Keratinocyte (primary cell): ENCODE results near the gene MIA3. TPM values are rescaled to one million over a fixed set of nuclear protein-coding genes. Genes with fewer than 3 reads are reported as not detected.
A peak's percentile ranks its signal among the peaks of the same experiment; 100 is the strongest.

Source experiments
- DNase-seq: peaks from one replicate; pipeline ENCODE4 v3.0.0-alpha.2; 2011; ENCODE audit warnings: low read depth, missing footprints, low spot score
- FAIRE-seq: peaks from 2 replicates; lab custom pipeline; 2011; peaks lifted over from hg19 to GRCh38; lab: Jason Lieb, UNC
- H2AFZ ChIP-seq: 2 replicates; pipeline ENCODE4 v1.6.0; 2012; ENCODE audit warnings: low read length, control low read depth, inconsistent platforms; ENCODE audit not compliant: control insufficient read depth
- H3K27ac ChIP-seq: 2 replicates; pipeline ENCODE4 v1.5.1; 2011; ENCODE audit warnings: low read length; ENCODE audit not compliant: control insufficient read depth, insufficient read depth
- H3K27me3 ChIP-seq: 3 replicates; pipeline ENCODE4 v1.6.0; 2011; ENCODE audit warnings: low read length; ENCODE audit not compliant: control insufficient read depth, insufficient read depth; ENCODE audit errors: extremely low read depth
- H3K36me3 ChIP-seq, 2 experiments: 2 replicates in 1 of 2; 3 replicates in 1 of 2; pipeline ENCODE4 v1.5.1; 2011; ENCODE audit warnings: low read length in 2 of 2, mild to moderate bottlenecking in 1 of 2; ENCODE audit not compliant: control insufficient read depth in 2 of 2, insufficient read depth in 2 of 2; ENCODE audit errors: extremely low read depth in 1 of 2
- H3K4me1 ChIP-seq: 3 replicates; pipeline ENCODE4 v1.5.1; 2011; ENCODE audit warnings: low read length; ENCODE audit not compliant: control insufficient read depth, insufficient read depth; ENCODE audit errors: extremely low read depth
- H3K4me2 ChIP-seq: 3 replicates; pipeline ENCODE4 v1.6.0; 2011; ENCODE audit warnings: low read depth, low read length; ENCODE audit not compliant: control insufficient read depth, insufficient read depth; ENCODE audit errors: extremely low read depth
- H3K4me3 ChIP-seq, 3 experiments: fragments of 200-600 bp in 1 of 3; sonication (generic) in 1 of 3; 2 replicates in 2 of 3; 3 replicates in 1 of 3; pipeline ENCODE4 v1.5.1; 2011 to 2016; ENCODE audit warnings: low read length in 3 of 3, mild to moderate bottlenecking in 3 of 3, control low read depth in 2 of 3, inconsistent platforms in 1 of 3, low read depth in 1 of 3, mixed read lengths in 1 of 3, mixed run types in 1 of 3, moderate library complexity in 1 of 3; ENCODE audit not compliant: control insufficient read depth in 2 of 3, insufficient read depth in 2 of 3; ENCODE audit errors: extremely low read depth in 1 of 3
- H3K79me2 ChIP-seq: 2 replicates; pipeline ENCODE4 v1.6.0; 2012; ENCODE audit warnings: low read length; ENCODE audit not compliant: control insufficient read depth, insufficient read depth
- H3K9ac ChIP-seq: 3 replicates; pipeline ENCODE4 v1.6.0; 2011; ENCODE audit warnings: low read length; ENCODE audit not compliant: control insufficient read depth, insufficient read depth; ENCODE audit errors: extremely low read depth
- H3K9me1 ChIP-seq: 3 replicates; pipeline ENCODE4 v1.6.0; 2011; ENCODE audit warnings: low read length; ENCODE audit not compliant: control insufficient read depth, insufficient read depth; ENCODE audit errors: extremely low read depth
- H3K9me3 ChIP-seq: 2 replicates; pipeline ENCODE4 v1.5.1; 2012; ENCODE audit warnings: low read depth, low read length; ENCODE audit not compliant: control insufficient read depth
- H4K20me1 ChIP-seq: 3 replicates; pipeline ENCODE4 v1.6.0; 2011; ENCODE audit warnings: low read length; ENCODE audit not compliant: control insufficient read depth, insufficient read depth; ENCODE audit errors: extremely low read depth
- CTCF ChIP-seq, 3 experiments: IDR thresholded peaks in 1 of 3; conservative IDR thresholded peaks in 1 of 3; optimal IDR thresholded peaks in 1 of 3; 2 replicates in 2 of 3; 3 replicates in 1 of 3; pipeline versions ENCODE3 to v1.5.1; 2011; ENCODE audit warnings: low read length in 3 of 3, mild to moderate bottlenecking in 3 of 3, moderate library complexity in 2 of 3, control low read depth in 1 of 3, inconsistent platforms in 1 of 3; ENCODE audit not compliant: insufficient read depth in 2 of 3; ENCODE audit errors: extremely low read depth in 1 of 3
- EZH2 ChIP-seq: IDR thresholded peaks from one replicate; pipeline ENCODE4 v1.6.1; 2012; ENCODE audit warnings: inconsistent platforms, mild to moderate bottlenecking, low read length, moderate library complexity
- dilution Hi-C: fragments of 300-500 bp; cut with MboI; formaldehyde crosslinking; loops from one replicate; pipeline ENCODE4 v1.7.0; 2020; ENCODE audit warnings: low sequenced_read_pairs; ENCODE audit not compliant: extremely low pct_ligation_motif_present
- polyA plus RNA-seq, 5 experiments: library from polyadenylated mRNA; depleted of rRNA in 3 of 5; stranded (reverse) in 3 of 5; stranded (forward) in 1 of 5; unstranded in 1 of 5; fragments of >200 nt; gene quantifications; 1 replicate in 1 of 5; 2 replicates in 3 of 5; 3 replicates in 1 of 5; pipeline versions ENCODE4 v1.2.1 to v1.2.3, GENCODE V29; 2011 to 2012; ENCODE audit warnings: missing spikeins in 2 of 5, low read depth in 1 of 5, low replicate concordance in 1 of 5

MIA3 gene
- polyA plus RNA-seq, 1 donor (not counting 4 experiments of a cell fraction or from before 2014, with no cell fraction given) = 29.4 TPM

GRCh38 chr1:222704260-222704659, 86.4 kb downstream of the MIA3 start:
- H3K4me1 ChIP-seq = no peaks in the 10 kb centered on the region
- no peak for FAIRE-seq
- H3K9me3 ChIP-seq = no peaks in the 10 kb centered on the region
- H3K9me1 ChIP-seq = no peaks in the 10 kb centered on the region
- TF ChIP-seq EZH2 (no peak), CTCF (optimal IDR thresholded peaks at IDR 0.05 in 1 of 3, IDR thresholded peaks at IDR 0.05 in 1 of 3, conservative IDR thresholded peaks at IDR 0.05 in 1 of 3; ENCODE audit: extremely low read depth in 1 of 3, insufficient read depth in 2 of 3, low read length in 3 of 3) (no peak)
- no peak overlapping the region for H3K4me2 ChIP-seq
- H3K27me3 ChIP-seq = no peaks in the 10 kb centered on the region
- H3K79me2 ChIP-seq = peaks cover 58% of the 10 kb centered on the region
- peaks cover 2 to 11% of the 10 kb centered on the region in 2 experiments for H3K36me3 ChIP-seq
- no peak overlapping the region for H3K4me3 ChIP-seq
- dilution Hi-C loops = no loop called here
- no peaks in the 10 kb centered on the region for H4K20me1 ChIP-seq
- H3K27ac ChIP-seq = no peak overlapping the region
- DNase-seq = no peak
- no peak overlapping the region for H3K9ac ChIP-seq
- no peak overlapping the region for H2AFZ ChIP-seq

GRCh38 chr1:222706815-222707214, 88.9 kb downstream of the MIA3 start:
- H3K4me1 ChIP-seq = peaks cover 11% of the 10 kb centered on the region
- no peak overlapping the region for H3K27ac ChIP-seq
- H3K4me2 ChIP-seq = no peak overlapping the region
- dilution Hi-C loops = no loop called here
- TF ChIP-seq CTCF (optimal IDR thresholded peaks at IDR 0.05 in 1 of 3, IDR thresholded peaks at IDR 0.05 in 1 of 3, conservative IDR thresholded peaks at IDR 0.05 in 1 of 3; ENCODE audit: extremely low read depth in 1 of 3, insufficient read depth in 2 of 3, low read length in 3 of 3) (peak in 1 of 3 experiments; percentile 10), EZH2 (no peak)
- no peak overlapping the region for H3K9ac ChIP-seq
- no peak overlapping the region for H3K4me3 ChIP-seq
- H4K20me1 ChIP-seq = no peaks in the 10 kb centered on the region
- no peaks in the 10 kb centered on the region for H3K27me3 ChIP-seq
- H3K79me2 ChIP-seq = peaks cover 75% of the 10 kb centered on the region
- H3K36me3 ChIP-seq = peaks cover 2 to 9% of the 10 kb centered on the region in 2 experiments
- H3K9me1 ChIP-seq = no peaks in the 10 kb centered on the region
- DNase-seq (no peak), FAIRE-seq (no peak)
- no peak overlapping the region for H2AFZ ChIP-seq
- no peaks in the 10 kb centered on the region for H3K9me3 ChIP-seq
